ENCODE results near the gene GNLY. TPM values are rescaled to one million over a fixed set of nuclear protein-coding genes. Genes with fewer than 3 reads are reported as not detected.

GNLY gene
- total RNA-seq, 2 donors from 2014 or later = not detected

GRCh38 chr2:85743304-85743978 is 49.3 kb downstream of the GNLY start:
- Mint-ChIP-seq H3K4me3 (no peak overlapping the region), H3K4me1 (peaks cover 20% of the 10 kb centered on the region), H3K27me3 (ENCODE audit: insufficient read depth) (peaks cover 91% of the 10 kb centered on the region), H3K36me3 (ENCODE audit: low read depth) (no peaks in the 10 kb centered on the region), H3K9me3 (peaks cover 3% of the 10 kb centered on the region), H3K27ac (no peak overlapping the region)
- TF ChIP-seq, protein P1, sequence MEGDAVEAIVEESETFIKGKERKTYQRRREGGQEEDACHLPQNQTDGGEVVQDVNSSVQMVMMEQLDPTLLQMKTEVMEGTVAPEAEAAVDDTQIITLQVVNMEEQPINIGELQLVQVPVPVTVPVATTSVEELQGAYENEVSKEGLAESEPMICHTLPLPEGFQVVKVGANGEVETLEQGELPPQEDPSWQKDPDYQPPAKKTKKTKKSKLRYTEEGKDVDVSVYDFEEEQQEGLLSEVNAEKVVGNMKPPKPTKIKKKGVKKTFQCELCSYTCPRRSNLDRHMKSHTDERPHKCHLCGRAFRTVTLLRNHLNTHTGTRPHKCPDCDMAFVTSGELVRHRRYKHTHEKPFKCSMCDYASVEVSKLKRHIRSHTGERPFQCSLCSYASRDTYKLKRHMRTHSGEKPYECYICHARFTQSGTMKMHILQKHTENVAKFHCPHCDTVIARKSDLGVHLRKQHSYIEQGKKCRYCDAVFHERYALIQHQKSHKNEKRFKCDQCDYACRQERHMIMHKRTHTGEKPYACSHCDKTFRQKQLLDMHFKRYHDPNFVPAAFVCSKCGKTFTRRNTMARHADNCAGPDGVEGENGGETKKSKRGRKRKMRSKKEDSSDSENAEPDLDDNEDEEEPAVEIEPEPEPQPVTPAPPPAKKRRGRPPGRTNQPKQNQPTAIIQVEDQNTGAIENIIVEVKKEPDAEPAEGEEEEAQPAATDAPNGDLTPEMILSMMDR (conservative IDR thresholded peaks at IDR 0.05) = no peak
- no peak for DNase-seq
- H3K9me3 ChIP-seq (ENCODE audit: control insufficient read depth, low read length) = no peaks in the 10 kb centered on the region
- WGBS, 2 experiments (ENCODE audit: insufficient coverage in 1 of 2, insufficient read length in 1 of 2) = 85 to 96% methylated on average over 4 to 10 of the region's 10 CpGs
- no peak overlapping the region for H3K9ac ChIP-seq (ENCODE audit: extremely low read depth, low read length, poor library complexity, severe bottlenecking)
- H3K36me3 ChIP-seq (ENCODE audit: control insufficient read depth, insufficient read depth, low read length) = no peaks in the 10 kb centered on the region
- H3K4me1 ChIP-seq (ENCODE audit: control insufficient read depth, insufficient read depth, low read length) = peaks cover 8% of the 10 kb centered on the region
- peaks cover 75% of the 10 kb centered on the region for H3K27me3 ChIP-seq (ENCODE audit: control insufficient read depth, insufficient read depth, low read length, poor library complexity, severe bottlenecking)
- no peak overlapping the region for H3K4me3 ChIP-seq (ENCODE audit: low read length)
- no peak overlapping the region for H3K27ac ChIP-seq (ENCODE audit: low read depth, low read length)

- 92 to 93% methylated on average over 4 of the region's 4 CpGs for WGBS, 2 experiments (ENCODE audit: insufficient coverage in 1 of 2, insufficient read length in 1 of 2)
- H3K27me3 Mint-ChIP-seq (ENCODE audit: insufficient read depth) = peaks cover 89% of the 10 kb centered on the region
- H3K4me3 Mint-ChIP-seq = no peak overlapping the region
- H3K4me3 ChIP-seq (ENCODE audit: low read length) = no peak overlapping the region
- H3K27ac Mint-ChIP-seq = no peak overlapping the region
- peaks cover 75% of the 10 kb centered on the region for H3K27me3 ChIP-seq (ENCODE audit: control insufficient read depth, insufficient read depth, low read length, poor library complexity, severe bottlenecking)
- TF ChIP-seq, protein P1 (conservative IDR thresholded peaks at IDR 0.05) = no peak
- no peak for DNase-seq
- H3K27ac ChIP-seq (ENCODE audit: low read depth, low read length) = no peak overlapping the region
- peaks cover 8% of the 10 kb centered on the region for H3K4me1 ChIP-seq (ENCODE audit: control insufficient read depth, insufficient read depth, low read length)
- no peak overlapping the region for H3K9ac ChIP-seq (ENCODE audit: extremely low read depth, low read length, poor library complexity, severe bottlenecking)
- H3K36me3 Mint-ChIP-seq (ENCODE audit: low read depth) = no peaks in the 10 kb centered on the region
- no peaks in the 10 kb centered on the region for H3K9me3 ChIP-seq (ENCODE audit: control insufficient read depth, low read length)
- peaks cover 3% of the 10 kb centered on the region for H3K9me3 Mint-ChIP-seq
- H3K36me3 ChIP-seq (ENCODE audit: control insufficient read depth, insufficient read depth, low read length) = no peaks in the 10 kb centered on the region
- H3K4me1 Mint-ChIP-seq = peaks cover 20% of the 10 kb centered on the region
Observed at GRCh38 chr2:85744055-85744454, 49.9 kb downstream of the GNLY start.

GRCh38 chr2:85744741-85745601 is 50.8 kb downstream of the GNLY start:
- Histone ChIP-seq H3K9ac (ENCODE audit: extremely low read depth, low read length, poor library complexity, severe bottlenecking) (no peak overlapping the region), H3K4me3 (ENCODE audit: low read length) (no peak overlapping the region), H3K36me3 (ENCODE audit: control insufficient read depth, insufficient read depth, low read length) (no peaks in the 10 kb centered on the region), H3K4me1 (ENCODE audit: control insufficient read depth, insufficient read depth, low read length) (peaks cover 8% of the 10 kb centered on the region), H3K27me3 (ENCODE audit: control insufficient read depth, insufficient read depth, low read length, poor library complexity, severe bottlenecking) (peaks cover 75% of the 10 kb centered on the region), H3K9me3 (ENCODE audit: control insufficient read depth, low read length) (no peaks in the 10 kb centered on the region), H3K27ac (ENCODE audit: low read depth, low read length) (no peak overlapping the region)
- no peak overlapping the region for H3K27ac Mint-ChIP-seq
- 81 to 83% methylated on average over 7 to 9 of the region's 10 CpGs for WGBS, 2 experiments (ENCODE audit: insufficient coverage in 1 of 2, insufficient read length in 1 of 2)
- H3K27me3 Mint-ChIP-seq (ENCODE audit: insufficient read depth) = peaks cover 87% of the 10 kb centered on the region
- H3K36me3 Mint-ChIP-seq (ENCODE audit: low read depth) = no peaks in the 10 kb centered on the region
- H3K4me1 Mint-ChIP-seq = peaks cover 20% of the 10 kb centered on the region
- TF ChIP-seq, protein P1 (conservative IDR thresholded peaks at IDR 0.05) = no peak
- no peak for DNase-seq
- H3K9me3 Mint-ChIP-seq = peaks cover 3% of the 10 kb centered on the region
- H3K4me3 Mint-ChIP-seq = no peak overlapping the region

All from endodermal cell (in vitro differentiated cells).